IMR-90 (cell line): ENCODE data around the gene PSME3. TPM values are rescaled to one million over a fixed set of nuclear protein-coding genes. Genes with fewer than 3 reads are reported as not detected.

Experiments
- ATAC-seq: fragments of 200-7000 bp; cut with Tn5 transposase; 2 replicates; pipeline ENCODE4 v1.9.1; 2020; ENCODE audit warnings: low read depth, mild to moderate bottlenecking, moderate library complexity
- BruUV-seq: library from RNA; stranded (reverse); fragments of 400-500 nt; replicated peaks from 2 replicates; lab custom pipeline; 2021; lab: Mats Ljungman, UMichigan
- CTCF ChIA-PET: fragments of 300-600 bp; formaldehyde crosslinking; extraction: SDS; loops from one replicate; lab custom pipeline; 2021; ENCODE audit warnings: antibody characterized with exemption; lab: Yijun Ruan, JAX
- POLR2A ChIA-PET: fragments of 300-600 bp; sonication (Branson Sonifier 250); formaldehyde crosslinking; loops from one replicate; lab custom pipeline; 2022; ENCODE audit warnings: antibody characterized with exemption; ENCODE audit not compliant: unreplicated experiment; lab: Charles Lee
- DNase-seq: peaks from one replicate; pipeline ENCODE4 v3.0.0; 2013
- H2AFZ ChIP-seq: replicated peaks from 2 replicates; pipeline ENCODE3; 2013; ENCODE audit warnings: low read length, mild to moderate bottlenecking; ENCODE audit not compliant: poor library complexity
- H2AK5ac ChIP-seq: 2 replicates; pipeline ENCODE4 v1.6.1; 2013; ENCODE audit warnings: low read depth, low read length, inconsistent platforms
- H2AK9ac ChIP-seq: replicated peaks from 2 replicates; pipeline ENCODE3; 2013; ENCODE audit warnings: mild to moderate bottlenecking, low read depth, low read length, moderate library complexity; ENCODE audit not compliant: poor library complexity
- H2BK120ac ChIP-seq: 2 replicates; pipeline ENCODE4 v1.6.1; 2013; ENCODE audit warnings: low read depth, low read length, inconsistent platforms
- H2BK15ac ChIP-seq: 3 replicates; pipeline ENCODE4 v1.6.1; 2013; ENCODE audit warnings: low read depth, low read length, inconsistent platforms
- H2BK20ac ChIP-seq: 2 replicates; pipeline ENCODE4 v1.6.1; 2013; ENCODE audit warnings: low read depth, mild to moderate bottlenecking, inconsistent platforms, low read length, moderate library complexity
- H2BK5ac ChIP-seq: 2 replicates; pipeline ENCODE4 v1.6.1; 2013; ENCODE audit warnings: mild to moderate bottlenecking, low read depth, low read length, inconsistent platforms; ENCODE audit not compliant: poor library complexity, severe bottlenecking
- H3K14ac ChIP-seq: replicated peaks from 2 replicates; pipeline ENCODE4 v1.6.1; 2013; ENCODE audit warnings: low read depth, low read length, inconsistent platforms
- H3K18ac ChIP-seq: 2 replicates; pipeline ENCODE4 v1.6.1; 2013; ENCODE audit warnings: low read depth, low read length, control low read depth
- H3K23ac ChIP-seq: 2 replicates; pipeline ENCODE4 v1.6.1; 2013; ENCODE audit warnings: low read depth, low read length, inconsistent platforms
- H3K27ac ChIP-seq: 2 replicates; pipeline ENCODE4 v1.5.1; 2013; ENCODE audit warnings: mild to moderate bottlenecking, control low read depth, low read length; ENCODE audit not compliant: insufficient read depth
- H3K27me3 ChIP-seq: 2 replicates; pipeline ENCODE4 v1.6.1; 2013; ENCODE audit warnings: low read length; ENCODE audit not compliant: control insufficient read depth, insufficient read depth
- H3K36me3 ChIP-seq: 2 replicates; pipeline ENCODE4 v1.6.1; 2013; ENCODE audit warnings: low read length, mixed read lengths; ENCODE audit not compliant: control insufficient read depth, insufficient read depth
- H3K4ac ChIP-seq: 2 replicates; pipeline ENCODE4 v1.6.1; 2013; ENCODE audit warnings: low read depth, low read length, inconsistent platforms
- H3K4me1 ChIP-seq: 2 replicates; pipeline ENCODE4 v1.6.1; 2013; ENCODE audit warnings: low read length, mixed read lengths; ENCODE audit not compliant: control insufficient read depth, insufficient read depth
- H3K4me2 ChIP-seq: 2 replicates; pipeline ENCODE4 v1.6.1; 2013; ENCODE audit warnings: low read depth, mild to moderate bottlenecking, control low read depth, low read length, moderate library complexity
- H3K4me3 ChIP-seq: 2 replicates; pipeline ENCODE4 v1.5.1; 2013; ENCODE audit warnings: low read depth, mild to moderate bottlenecking, control low read depth, low read length, moderate library complexity; ENCODE audit not compliant: insufficient read depth
- H3K56ac ChIP-seq: 2 replicates; pipeline ENCODE4 v1.6.1; 2013; ENCODE audit warnings: low read length, inconsistent platforms; ENCODE audit not compliant: insufficient read depth; ENCODE audit errors: extremely low read depth
- H3K79me1 ChIP-seq, 2 experiments: 2 replicates each; pipeline ENCODE4 v1.6.1; 2013; ENCODE audit warnings: low read length in 2 of 2, inconsistent platforms in 1 of 2, low read depth in 1 of 2
- H3K9ac ChIP-seq: 2 replicates; pipeline ENCODE4 v1.6.1; 2013; ENCODE audit warnings: low read depth, low read length, control low read depth
- H3K9me1 ChIP-seq: 2 replicates; pipeline ENCODE4 v1.6.1; 2013; ENCODE audit warnings: low read length, inconsistent platforms; ENCODE audit not compliant: insufficient read depth
- H3K9me3 ChIP-seq: 2 replicates; pipeline ENCODE4 v1.6.1; 2013; ENCODE audit warnings: low read length; ENCODE audit not compliant: control insufficient read depth, insufficient read depth
- H4K20me1 ChIP-seq: 2 replicates; pipeline ENCODE4 v1.6.1; 2013; ENCODE audit warnings: low read length, inconsistent platforms; ENCODE audit not compliant: insufficient read depth
- H4K5ac ChIP-seq: 2 replicates; pipeline ENCODE4 v1.6.1; 2013; ENCODE audit warnings: mild to moderate bottlenecking, low read depth, low read length, control low read depth
- H4K8ac ChIP-seq, 2 experiments: 2 replicates each; pipeline ENCODE4 v1.6.1; 2013; ENCODE audit warnings: low read depth in 2 of 2, low read length in 2 of 2, control low read depth in 1 of 2, inconsistent platforms in 1 of 2
- H4K91ac ChIP-seq: 2 replicates; pipeline ENCODE4 v1.6.1; 2013; ENCODE audit warnings: low read depth, low read length, inconsistent platforms; ENCODE audit not compliant: insufficient read depth
- BHLHE40 ChIP-seq: fragments of 150-350 bp; IDR thresholded peaks from 2 replicates; pipeline ENCODE4 v1.6.1; 2016; ENCODE audit warnings: mild to moderate bottlenecking, low read depth, low read length
- MAZ ChIP-seq: IDR thresholded peaks from 2 replicates; pipeline ENCODE4 v1.6.1; 2012; ENCODE audit warnings: low read depth, mild to moderate bottlenecking, low read length, improper control_type of control experiment, moderate library complexity, borderline replicate concordance
- POLR2A ChIP-seq: IDR thresholded peaks from 2 replicates; pipeline ENCODE4 v1.6.1; 2012; ENCODE audit warnings: mild to moderate bottlenecking, low read depth, low read length
- RAD21 ChIP-seq: IDR thresholded peaks from 2 replicates; pipeline ENCODE4 v1.6.1; 2012; ENCODE audit warnings: low read length, improper control_type of control experiment
- RCOR1 ChIP-seq: IDR thresholded peaks from 2 replicates; pipeline ENCODE4 v1.6.1; 2012; ENCODE audit warnings: mild to moderate bottlenecking, low read length, improper control_type of control experiment; ENCODE audit not compliant: insufficient replicate concordance
- RFX5 ChIP-seq: IDR thresholded peaks from 2 replicates; pipeline ENCODE4 v1.8.0; 2012; ENCODE audit warnings: low read depth, mild to moderate bottlenecking, low read length, moderate library complexity
- WGBS, 2 experiments: methylation state at CpG; one replicate each; pipeline versions ENCODE4 v1.1.5 to v1.1.7; 2013; ENCODE audit warnings: missing lambda C conversion rate in 2 of 2; ENCODE audit not compliant: insufficient read length in 1 of 2; ENCODE audit errors: extremely low coverage in 2 of 2; 5-methylcytosine and 5-hydroxymethylcytosine counted together
- dilution Hi-C: fragments of 300-500 bp; cut with HindIII; formaldehyde crosslinking; loops from one replicate; pipeline ENCODE4 v1.14.3; 2018; ENCODE audit warnings: low sequenced_read_pairs; ENCODE audit not compliant: unreplicated experiment
- in situ Hi-C: fragments of 300-500 bp; cut with MboI; formaldehyde crosslinking; loops from 3 replicates; pipeline ENCODE4 v1.14.3; 2019; ENCODE audit warnings: low sequenced_read_pairs, inconsistent platforms, mixed read lengths
- intact Hi-C: fragments of 100-400 bp; cut with micrococcal nuclease; formaldehyde crosslinking; loops from 2 replicates; pipeline ENCODE4 v1.10.0; 2022
- polyA plus RNA-seq, 3 experiments: library from polyadenylated mRNA; depleted of rRNA; stranded (reverse); fragments of >200 nt; gene quantifications; 2 replicates each; pipeline ENCODE4 v1.2.3, GENCODE V29; 2012; ENCODE audit warnings: low replicate concordance in 1 of 3
- total RNA-seq: library from RNA; depleted of rRNA; stranded (reverse); fragments of >200 nt; gene quantifications from 2 replicates; pipeline ENCODE4 v1.2.3, GENCODE V29; 2012
- TF ChIP-seq, protein P1 (sequence below): fragments of 150-350 bp; IDR thresholded peaks from 2 replicates; pipeline ENCODE4 v1.6.1; 2017; ENCODE audit warnings: mild to moderate bottlenecking, antibody characterized with exemption, low read length, low read depth

The PSME3 gene
- total and polyA plus RNA-seq, 2 of the 4 experiments (the other 2 are of a cell fraction): 72.4 to 100 TPM

DNA sequence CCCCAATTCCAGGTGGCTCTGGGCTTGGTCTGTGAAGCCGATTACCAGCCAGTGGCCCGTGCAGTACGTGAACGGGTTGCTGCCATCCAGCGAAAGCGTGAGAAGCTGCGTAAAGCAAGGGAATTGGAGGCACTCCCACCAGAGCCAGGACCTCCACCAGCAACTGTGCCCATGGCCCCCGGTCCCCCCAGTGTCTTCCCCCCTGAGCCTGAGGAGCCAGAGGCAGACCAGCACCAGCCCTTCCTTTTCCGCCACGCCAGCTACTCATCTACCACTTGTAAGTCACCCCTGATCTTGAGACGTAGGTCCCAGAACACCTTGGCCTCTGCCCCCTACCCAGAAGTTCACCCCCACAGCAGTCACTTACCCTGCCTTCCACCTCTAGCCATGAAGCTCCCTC, 45.9 kb upstream of the PSME3 start:
- Histone ChIP-seq H3K4ac (no peak overlapping the region), H4K8ac (no peak overlapping the region), H2BK20ac (no peak overlapping the region), H3K4me1 (peaks cover 17% of the 10 kb centered on the region), H3K9ac (no peak overlapping the region), H2BK120ac (no peak overlapping the region), H3K27ac (no peak overlapping the region), H3K4me3 (no peak overlapping the region), H2AK9ac (peak overlapping the region; percentile 57), H4K5ac (no peak overlapping the region), H2AFZ (no peak overlapping the region), H3K4me2 (no peak overlapping the region), H2AK5ac (no peak overlapping the region), H3K56ac (no peak overlapping the region), H4K91ac (no peak overlapping the region), H2BK5ac (no peak overlapping the region), H3K18ac (no peak overlapping the region), H3K79me1 (peaks cover 0 to 25% of the 10 kb centered on the region in 2 experiments; a peak in 2 of 4 replicates), H3K9me1 (peaks cover 23% of the 10 kb centered on the region), H3K9me3 (no peaks in the 10 kb centered on the region), H3K14ac (no peak overlapping the region), H3K36me3 (peaks cover 5% of the 10 kb centered on the region), H3K23ac (no peak overlapping the region), H2BK15ac (no peak overlapping the region), H3K27me3 (no peaks in the 10 kb centered on the region), H4K20me1 (no peaks in the 10 kb centered on the region)
- intact Hi-C loops: no loop called here
- 79% methylated on average over 7 of the region's 11 CpGs; no CpG with 5 or more reads in 1 of the 2 experiments for WGBS, 2 experiments
- no TSS peak for BruUV-seq
- POLR2A ChIA-PET: no interaction called here
- ATAC-seq (no peak), DNase-seq (no peak)
- TF ChIP-seq BHLHE40: no peak
- no peak for TF ChIP-seq RCOR1
- TF ChIP-seq MAZ: no peak
- TF ChIP-seq, protein P1, sequence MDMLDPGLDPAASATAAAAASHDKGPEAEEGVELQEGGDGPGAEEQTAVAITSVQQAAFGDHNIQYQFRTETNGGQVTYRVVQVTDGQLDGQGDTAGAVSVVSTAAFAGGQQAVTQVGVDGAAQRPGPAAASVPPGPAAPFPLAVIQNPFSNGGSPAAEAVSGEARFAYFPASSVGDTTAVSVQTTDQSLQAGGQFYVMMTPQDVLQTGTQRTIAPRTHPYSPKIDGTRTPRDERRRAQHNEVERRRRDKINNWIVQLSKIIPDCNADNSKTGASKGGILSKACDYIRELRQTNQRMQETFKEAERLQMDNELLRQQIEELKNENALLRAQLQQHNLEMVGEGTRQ: no peak
- no peak for TF ChIP-seq POLR2A
- TF ChIP-seq RFX5: no peak
- no peak for TF ChIP-seq RAD21
- CTCF ChIA-PET: interaction anchor here (1.2 kb wide), 1 partner anchor 37 kb away, joined by 3 read pairs; the partner anchor contains the start of gene BECN1
- in situ Hi-C loops: no loop called here
- dilution Hi-C loops: no loop called here
